ENCODE data around the gene FATE1.
"Not testable (repeated sequence)": the region's sequence is repeated elsewhere in the genome, so short reads cannot be mapped to it uniquely, and the experiment has no call there.

FATE1 gene

GRCh38 chrX:151715752-151716151 is at the start of gene FATE1:
TSS of gene FATE1 (plus strand) at chrX:151716035. CDS start at chrX:151716120, 85 bp downstream.
- no peak for DNase-seq (ENCODE audit: low read depth)

GRCh38 chrX:151675121-151675746 is 40.6 kb upstream of the FATE1 start:
- DNase-seq (ENCODE audit: low read depth), result no peak

GRCh38 chrX:151676196-151676595 is 39.6 kb upstream of the FATE1 start:
- DNase-seq (ENCODE audit: low read depth), result no peak

GRCh38 chrX:151679798-151680402 is 35.9 kb upstream of the FATE1 start:
- DNase-seq (ENCODE audit: low read depth), result no peak

GRCh38 chrX:151680805-151681204 is 35.0 kb upstream of the FATE1 start:
- DNase-seq (ENCODE audit: low read depth), result peak; percentile 20

- no peak for DNase-seq (ENCODE audit: low read depth)
These were observed 28.2 kb upstream of the FATE1 start for GRCh38 chrX:151687635-151688034.

- DNase-seq (ENCODE audit: low read depth), result no peak
These were observed 27.1 kb upstream of the FATE1 start for GRCh38 chrX:151688695-151689094.

- DNase-seq (ENCODE audit: low read depth), result no peak
These were observed 23.0 kb upstream of the FATE1 start for GRCh38 chrX:151692825-151693224.

- no peak for DNase-seq (ENCODE audit: low read depth)
These were observed 21.7 kb upstream of the FATE1 start for GRCh38 chrX:151694121-151694520.

GRCh38 chrX:151694661-151695582 is 20.9 kb upstream of the FATE1 start, which contains the start of gene PRRG3:
TSS of gene PRRG3 (plus strand) at chrX:151695458. CDS start at chrX:151698815, 3,357 bp downstream.
- DNase-seq (ENCODE audit: low read depth), result no peak

- DNase-seq (ENCODE audit: low read depth), result no peak
These were observed 20.1 kb upstream of the FATE1 start for GRCh38 chrX:151695583-151696340.

- DNase-seq (ENCODE audit: low read depth), result not testable (repeated sequence)
These were observed 18.8 kb upstream of the FATE1 start for GRCh38 chrX:151697082-151697481.

GRCh38 chrX:151697522-151697921 is 18.3 kb upstream of the FATE1 start:
- no peak for DNase-seq (ENCODE audit: low read depth)

- DNase-seq (ENCODE audit: low read depth), result no peak
These were observed 17.4 kb upstream of the FATE1 start for GRCh38 chrX:151698485-151698884.

GRCh38 chrX:151699746-151700145 is 16.1 kb upstream of the FATE1 start:
- no peak for DNase-seq (ENCODE audit: low read depth)

- DNase-seq (ENCODE audit: low read depth), result no peak
These were observed 15.3 kb upstream of the FATE1 start for GRCh38 chrX:151700581-151700980.

- DNase-seq (ENCODE audit: low read depth), result no peak
These were observed 14.8 kb upstream of the FATE1 start for GRCh38 chrX:151701071-151701470.

- no peak for DNase-seq (ENCODE audit: low read depth)
These were observed 14.3 kb upstream of the FATE1 start for GRCh38 chrX:151701531-151701930.

GRCh38 chrX:151702026-151702714 is 13.7 kb upstream of the FATE1 start:
- no peak for DNase-seq (ENCODE audit: low read depth)

GRCh38 chrX:151702741-151703340 is 13.0 kb upstream of the FATE1 start:
- no peak for DNase-seq (ENCODE audit: low read depth)

- no peak for DNase-seq (ENCODE audit: low read depth)
These were observed 12.3 kb upstream of the FATE1 start for GRCh38 chrX:151703487-151703886.
